PFSK-1 (cell line): ENCODE measurements around the gene RGS7BP.

Experiments used
- FOXP2 ChIP-seq: optimal IDR thresholded peaks from 2 replicates; pipeline ENCODE3; 2011; ENCODE audit warnings: borderline replicate concordance, control low read depth, inconsistent platforms; ENCODE audit not compliant: insufficient read depth; ENCODE audit errors: extremely low read length, extremely low read depth
- POLR2AphosphoS5 ChIP-seq: IDR thresholded peaks from 2 replicates; pipeline ENCODE4 v1.6.1; 2012; ENCODE audit warnings: low read depth, mild to moderate bottlenecking, control low read depth, low read length, moderate library complexity
- REST ChIP-seq, 2 experiments: IDR thresholded peaks; 2 replicates each; pipeline versions ENCODE4 v1.6.1 to v1.8.0; 2011 to 2012; ENCODE audit warnings: low read depth in 2 of 2, low read length in 2 of 2, control low read depth in 1 of 2, inconsistent platforms in 1 of 2, mild to moderate bottlenecking in 1 of 2, moderate library complexity in 1 of 2; ENCODE audit not compliant: insufficient read depth in 1 of 2
- SIN3A ChIP-seq: IDR thresholded peaks from 2 replicates; pipeline ENCODE4 v1.6.1; 2012; ENCODE audit warnings: mild to moderate bottlenecking, low read length, moderate library complexity, borderline replicate concordance; ENCODE audit not compliant: insufficient read depth
- TAF1 ChIP-seq: IDR thresholded peaks from 2 replicates; pipeline ENCODE4 v1.6.1; 2012; ENCODE audit warnings: low read length, control low read depth, borderline replicate concordance; ENCODE audit not compliant: insufficient read depth

Gene RGS7BP

GRCh38 chr5:64519263-64519662 lies 13.4 kb downstream of the RGS7BP start:
- TF ChIP-seq TAF1 (no peak), POLR2AphosphoS5 (no peak), FOXP2 (no peak), REST (IDR thresholded peaks at IDR 0.05; ENCODE audit: insufficient read depth in 1 of 2, low read depth in 2 of 2, low read length in 2 of 2) (no peak), SIN3A (no peak)

DNA sequence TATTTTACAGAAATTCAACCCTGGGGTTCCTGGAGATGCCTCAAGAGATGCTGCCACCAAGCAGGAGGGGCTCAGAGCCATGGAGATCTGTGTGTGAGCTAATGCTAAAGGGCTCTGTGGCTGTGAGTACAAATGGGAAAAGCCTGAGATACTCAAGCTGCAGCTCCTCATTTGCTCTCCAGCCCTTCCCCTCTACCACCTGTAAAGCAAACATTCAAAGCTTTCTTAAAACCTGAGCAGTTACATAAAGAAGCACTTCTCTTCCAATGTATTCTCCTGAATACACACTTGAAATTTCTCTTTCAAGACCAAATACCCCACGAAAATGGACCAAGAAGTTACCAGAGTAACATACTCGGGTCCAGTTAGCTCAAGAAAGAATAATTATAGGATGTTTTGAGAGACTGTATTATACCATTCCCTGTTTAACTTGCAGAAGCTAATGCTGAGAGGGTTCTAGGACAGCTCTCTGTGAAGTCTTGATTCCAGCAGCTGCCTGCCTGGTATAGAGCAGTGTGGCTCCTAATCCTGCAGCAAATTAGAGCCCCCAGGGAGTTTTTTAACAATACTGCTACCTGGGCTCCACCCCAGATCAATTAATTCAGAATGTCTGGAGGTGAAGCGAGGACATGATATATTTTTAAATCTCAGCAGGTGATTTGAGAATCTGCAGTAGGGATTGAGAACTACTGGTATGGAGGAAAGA lies 21.1 kb downstream of the RGS7BP start:
- TF ChIP-seq TAF1 = no peak

DNA sequence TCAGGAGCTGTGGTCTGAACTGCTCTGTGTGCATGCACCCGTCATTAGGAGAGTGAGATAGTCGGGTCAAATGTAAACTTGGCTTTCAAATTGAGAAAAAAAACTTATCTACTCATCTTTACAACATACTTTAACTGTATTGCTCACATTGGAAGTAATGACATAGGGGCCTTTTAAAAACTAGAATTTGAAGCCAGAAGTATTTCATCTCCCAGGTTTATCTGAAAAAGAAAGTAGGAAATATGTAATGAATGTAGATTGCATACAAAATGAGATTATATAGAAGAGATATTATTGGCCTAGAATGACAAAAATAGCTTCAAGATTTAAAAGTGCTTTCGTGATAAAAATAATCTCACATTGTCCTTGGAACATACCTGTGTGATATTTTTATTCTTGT lies 24.3 kb downstream of the RGS7BP start:
- TF ChIP-seq SIN3A = no peak
- TF ChIP-seq REST (IDR thresholded peaks at IDR 0.05; ENCODE audit: insufficient read depth in 1 of 2, low read depth in 2 of 2, low read length in 2 of 2) = no peak
- no peak for TF ChIP-seq POLR2AphosphoS5
- TF ChIP-seq FOXP2 = no peak
- TF ChIP-seq TAF1 = no peak

DNA sequence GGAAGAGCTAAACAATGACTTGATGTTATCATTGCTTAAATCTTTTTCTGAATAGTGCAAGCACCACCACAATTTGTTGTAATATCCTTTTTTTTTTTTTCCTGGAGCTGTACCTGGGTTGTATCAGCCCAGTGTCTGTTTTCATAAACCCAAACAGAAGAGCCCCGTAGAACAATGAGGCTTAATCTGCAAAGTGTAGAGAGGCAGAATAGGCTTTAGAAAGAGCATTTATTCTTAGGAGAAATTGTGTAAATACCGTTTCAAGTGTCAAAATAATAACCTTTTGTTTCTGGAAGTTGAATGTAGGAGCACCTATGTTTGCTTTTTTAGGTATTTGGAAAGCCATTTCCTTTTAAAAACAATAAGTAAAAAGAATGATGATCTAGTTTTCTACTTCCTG lies 26.4 kb downstream of the RGS7BP start:
- TF ChIP-seq POLR2AphosphoS5 = no peak
- no peak for TF ChIP-seq REST (IDR thresholded peaks at IDR 0.05; ENCODE audit: insufficient read depth in 1 of 2, low read depth in 2 of 2, low read length in 2 of 2)
- no peak for TF ChIP-seq SIN3A
- no peak for TF ChIP-seq TAF1
- no peak for TF ChIP-seq FOXP2

DNA sequence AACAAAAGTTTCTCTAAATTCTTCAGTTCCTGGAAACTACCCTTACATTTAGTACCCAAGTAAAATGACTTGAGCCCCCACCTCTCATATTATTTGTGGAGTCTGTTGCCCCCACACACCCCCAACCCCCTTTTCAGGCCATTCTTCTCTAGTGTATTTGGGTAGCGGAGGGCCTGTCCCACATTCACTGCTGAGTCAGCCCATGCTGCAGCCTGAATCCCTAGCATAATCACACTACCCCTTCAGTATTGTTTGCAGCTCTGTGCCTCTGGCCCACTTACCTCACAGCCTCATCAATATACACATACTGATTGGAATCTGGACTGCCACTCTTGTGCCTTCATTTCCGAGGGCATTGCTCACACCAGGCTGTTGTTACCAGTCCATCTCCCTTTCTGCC lies 26.8 kb downstream of the RGS7BP start:
- TF ChIP-seq POLR2AphosphoS5 (no peak), REST (IDR thresholded peaks at IDR 0.05; ENCODE audit: insufficient read depth in 1 of 2, low read depth in 2 of 2, low read length in 2 of 2) (no peak), FOXP2 (no peak), TAF1 (no peak), SIN3A (no peak)

GRCh38 chr5:64534033-64534432 lies 28.2 kb downstream of the RGS7BP start:
- TF ChIP-seq SIN3A (no peak), FOXP2 (no peak), TAF1 (no peak), POLR2AphosphoS5 (no peak), REST (IDR thresholded peaks at IDR 0.05; ENCODE audit: insufficient read depth in 1 of 2, low read depth in 2 of 2, low read length in 2 of 2) (no peak)
